GM10248 (cell line): ENCODE results near the gene HOOK1.

ENCODE experiments used
- CTCF ChIA-PET: fragments of 300-600 bp; sonication (Branson Sonifier 250); formaldehyde crosslinking; extraction: SDS; loops from one replicate; lab custom pipeline; 2021; ENCODE audit warnings: antibody characterized with exemption; lab: Yijun Ruan, JAX
- POLR2A ChIA-PET: fragments of 350-650 bp; sonication (Branson Sonifier 250); formaldehyde crosslinking; extraction: SDS; loops from one replicate; lab custom pipeline; 2020; ENCODE audit warnings: antibody characterized with exemption; lab: Yijun Ruan, JAX
- DNase-seq: peaks from one replicate; pipeline ENCODE4 v3.0.0; 2012; ENCODE audit errors: extremely low spot score
- CTCF ChIP-seq: IDR thresholded peaks from 2 replicates; pipeline ENCODE4 v1.5.1; 2012; ENCODE audit warnings: mild to moderate bottlenecking, low read depth; ENCODE audit errors: extremely low read depth, missing control alignments, control extremely low read depth

Gene HOOK1

GRCh38 chr1:59798600-59798999 lies 16.1 kb upstream of the HOOK1 start:
- ChIA-PET POLR2A (no interaction called here), CTCF (interaction anchor here (0.9 kb wide), 1 partner anchor 22 kb away, joined by 3 read pairs; no protein-coding TSS in a partner anchor)
- TF ChIP-seq CTCF, result no peak
- no peak for DNase-seq

GRCh38 chr1:59803458-59804038 lies 11.2 kb upstream of the HOOK1 start:
- TF ChIP-seq CTCF, result no peak
- POLR2A ChIA-PET, result no interaction called here
- DNase-seq, result no peak
- CTCF ChIA-PET, result no interaction called here

- CTCF ChIA-PET, result interaction anchor here (2.1 kb wide), 1 partner anchor 167 kb away, joined by 4 read pairs; no protein-coding TSS in a partner anchor
- POLR2A ChIA-PET, result no interaction called here
- TF ChIP-seq CTCF, result no peak
- no peak for DNase-seq
Measured at GRCh38 chr1:59804301-59804700, 10.4 kb upstream of the HOOK1 start.

- no peak for DNase-seq
- CTCF ChIA-PET, result interaction anchor here (1.1 to 2.1 kb wide), 2 partner anchors 44 to 166 kb away, joined by 3 to 4 read pairs; no protein-coding TSS in a partner anchor
- POLR2A ChIA-PET, result no interaction called here
- TF ChIP-seq CTCF, result no peak
Measured at GRCh38 chr1:59805554-59805953, 9.2 kb upstream of the HOOK1 start.

- ChIA-PET POLR2A (no interaction called here), CTCF (interaction anchor here (1.1 kb wide), 1 partner anchor 55 kb away, joined by 3 read pairs; no protein-coding TSS in a partner anchor)
- DNase-seq, result peak; percentile 97
- no peak for TF ChIP-seq CTCF
Measured at GRCh38 chr1:59814180-59814900, 409 bp upstream of the HOOK1 start.

GRCh38 chr1:59815892-59816291 lies 1.1 kb downstream of the HOOK1 start:
- ChIA-PET CTCF (interaction anchor here (0.8 to 1.1 kb wide), 2 partner anchors 15 to 57 kb away, joined by 3 read pairs; no protein-coding TSS in a partner anchor), POLR2A (no interaction called here)
- no peak for TF ChIP-seq CTCF
- no peak for DNase-seq
